ENCODE results near the gene FEZF1. TPM values are rescaled to one million over a fixed set of nuclear protein-coding genes. Genes with fewer than 3 reads are reported as not detected.
"Not testable (repeated sequence)": the region's sequence is repeated elsewhere in the genome, so short reads cannot be mapped to it uniquely, and the experiment has no call there.

The FEZF1 gene
- total RNA-seq, 2 experiments from 2014 or later, result not detected

GRCh38 chr7:122290476-122290875 lies 14.1 kb downstream of the FEZF1 start:
- Mint-ChIP-seq H3K36me3 (ENCODE audit: low read depth) (no peaks in the 10 kb centered on the region), H3K4me3 (no peak overlapping the region), H3K27me3 (no peaks in the 10 kb centered on the region), H3K4me1 (ENCODE audit: low read depth) (no peaks in the 10 kb centered on the region), H3K27ac (no peak overlapping the region), H3K9me3 (peaks cover 5% of the 10 kb centered on the region)
- POLR2A ChIA-PET, result no interaction called here
- no peak for ATAC-seq
- no peak for DNase-seq
- CTCF ChIA-PET, result interaction anchor here (1.1 kb wide), 1 partner anchor 9 kb away, joined by 3 read pairs; no protein-coding TSS in a partner anchor
- intact Hi-C loops (cut with micrococcal nuclease), result no loop called here
- TF ChIP-seq CTCF (IDR thresholded peaks at IDR 0.05), result no peak

- H3K27ac Mint-ChIP-seq, result no peak overlapping the region
- H3K4me1 Mint-ChIP-seq (ENCODE audit: low read depth), result no peaks in the 10 kb centered on the region
- intact Hi-C loops (cut with micrococcal nuclease), result no loop called here
- ChIA-PET CTCF (interaction anchor here (0.7 kb wide), 1 partner anchor 44 kb away, joined by 3 read pairs; no protein-coding TSS in a partner anchor), POLR2A (no interaction called here)
- no peak for ATAC-seq
- no peak for TF ChIP-seq CTCF (IDR thresholded peaks at IDR 0.05)
- H3K36me3 Mint-ChIP-seq (ENCODE audit: low read depth), result no peaks in the 10 kb centered on the region
- peaks cover 5% of the 10 kb centered on the region for H3K9me3 Mint-ChIP-seq
- H3K4me3 Mint-ChIP-seq, result no peak overlapping the region
- H3K27me3 Mint-ChIP-seq, result no peaks in the 10 kb centered on the region
- DNase-seq, result no peak
These were observed 15.1 kb downstream of the FEZF1 start for GRCh38 chr7:122289426-122289825.

GRCh38 chr7:122284608-122285007 lies 19.9 kb downstream of the FEZF1 start:
- POLR2A ChIA-PET, H3K27ac Mint-ChIP-seq, CTCF ChIA-PET: not testable (repeated sequence)

GRCh38 chr7:122273117-122273516 lies 31.4 kb downstream of the FEZF1 start:
- Mint-ChIP-seq H3K4me1 (ENCODE audit: low read depth) (no peaks in the 10 kb centered on the region), H3K36me3 (ENCODE audit: low read depth) (no peaks in the 10 kb centered on the region), H3K4me3 (no peak overlapping the region), H3K27me3 (no peaks in the 10 kb centered on the region), H3K27ac (no peak overlapping the region), H3K9me3 (no peaks in the 10 kb centered on the region)
- TF ChIP-seq CTCF (IDR thresholded peaks at IDR 0.05), result no peak
- POLR2A ChIA-PET, result no interaction called here
- DNase-seq (no peak), ATAC-seq (no peak)
- CTCF ChIA-PET, result no interaction called here
- intact Hi-C loops (cut with micrococcal nuclease), result no loop called here

More at GRCh38 chr7:122284608-122285007, 19.9 kb downstream of the FEZF1 start:
- H3K27me3 Mint-ChIP-seq; H3K4me1 Mint-ChIP-seq (ENCODE audit: low read depth); H3K9me3 Mint-ChIP-seq; ATAC-seq; H3K4me3 Mint-ChIP-seq; intact Hi-C loops (cut with micrococcal nuclease); H3K36me3 Mint-ChIP-seq (ENCODE audit: low read depth); DNase-seq: not testable (repeated sequence)

GRCh38 chr7:122269241-122269640 lies 35.3 kb downstream of the FEZF1 start:
- no peak overlapping the region for H3K4me3 Mint-ChIP-seq
- ATAC-seq (no peak), DNase-seq (no peak)
- TF ChIP-seq CTCF (IDR thresholded peaks at IDR 0.05), result no peak
- no peaks in the 10 kb centered on the region for H3K4me1 Mint-ChIP-seq (ENCODE audit: low read depth)
- H3K9me3 Mint-ChIP-seq, result no peaks in the 10 kb centered on the region
- ChIA-PET CTCF (no interaction called here), POLR2A (no interaction called here)
- intact Hi-C loops (cut with micrococcal nuclease), result no loop called here
- no peaks in the 10 kb centered on the region for H3K27me3 Mint-ChIP-seq
- no peaks in the 10 kb centered on the region for H3K36me3 Mint-ChIP-seq (ENCODE audit: low read depth)
- no peak overlapping the region for H3K27ac Mint-ChIP-seq

- no peak overlapping the region for H3K4me3 Mint-ChIP-seq
- ATAC-seq (no peak), DNase-seq (no peak)
- POLR2A ChIA-PET, result no interaction called here
- H3K9me3 Mint-ChIP-seq, result no peaks in the 10 kb centered on the region
- H3K4me1 Mint-ChIP-seq (ENCODE audit: low read depth), result no peaks in the 10 kb centered on the region
- H3K27ac Mint-ChIP-seq, result no peak overlapping the region
- no peaks in the 10 kb centered on the region for H3K36me3 Mint-ChIP-seq (ENCODE audit: low read depth)
- intact Hi-C loops (cut with micrococcal nuclease), result no loop called here
- no peaks in the 10 kb centered on the region for H3K27me3 Mint-ChIP-seq
- CTCF ChIA-PET, result no interaction called here
- no peak for TF ChIP-seq CTCF (IDR thresholded peaks at IDR 0.05)
These were observed 36.4 kb downstream of the FEZF1 start for GRCh38 chr7:122268101-122268500.

Measured in activated CD8-positive, alpha-beta T cell treated with anti-CD3 and anti-CD28 coated beads for 36 hours (primary cell).